ENCODE measurements around the gene GADD45GIP1.
"Not testable (repeated sequence)": the region's sequence is repeated elsewhere in the genome, so short reads cannot be mapped to it uniquely, and the experiment has no call there.

GADD45GIP1 gene

DNA sequence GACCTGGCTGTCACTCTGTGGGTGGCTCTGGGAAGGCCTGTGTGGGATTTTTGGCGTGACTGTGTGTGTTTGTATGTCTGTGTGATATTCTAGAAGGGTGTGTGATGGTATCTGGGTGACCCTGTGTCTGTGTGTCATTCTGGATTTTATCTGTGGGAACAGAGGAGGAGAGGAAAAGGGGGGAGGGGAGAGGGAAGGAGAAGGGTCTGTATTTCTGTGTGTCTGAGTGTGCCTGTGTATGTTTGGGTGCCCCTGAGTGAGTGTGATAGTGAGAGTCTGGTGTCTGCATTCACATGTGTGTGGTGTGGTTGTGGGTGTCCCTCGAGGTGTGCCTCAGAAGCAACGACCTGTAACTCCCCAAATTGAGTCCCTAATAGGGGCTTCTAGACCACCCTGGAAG is 30.2 kb upstream of the GADD45GIP1 start:
- H3K27ac ChIP-seq (ENCODE audit: low read depth, low read length) = no peak overlapping the region
- H2AFZ ChIP-seq (ENCODE audit: low read length, unreplicated experiment) = no peak overlapping the region
- no peaks in the 10 kb centered on the region for H3K4me1 ChIP-seq (ENCODE audit: control insufficient read depth, insufficient read depth, low read length, unreplicated experiment)
- H3K4me3 ChIP-seq (ENCODE audit: low read depth, low read length) = no peak overlapping the region
- H3K79me2 ChIP-seq (ENCODE audit: control insufficient read depth, insufficient read depth, low read length, unreplicated experiment) = no peaks in the 10 kb centered on the region
- no peaks in the 10 kb centered on the region for H3K27me3 ChIP-seq (ENCODE audit: insufficient read depth, low read length)
- H3K36me3 ChIP-seq (ENCODE audit: insufficient read depth, low read length) = no peaks in the 10 kb centered on the region

DNA sequence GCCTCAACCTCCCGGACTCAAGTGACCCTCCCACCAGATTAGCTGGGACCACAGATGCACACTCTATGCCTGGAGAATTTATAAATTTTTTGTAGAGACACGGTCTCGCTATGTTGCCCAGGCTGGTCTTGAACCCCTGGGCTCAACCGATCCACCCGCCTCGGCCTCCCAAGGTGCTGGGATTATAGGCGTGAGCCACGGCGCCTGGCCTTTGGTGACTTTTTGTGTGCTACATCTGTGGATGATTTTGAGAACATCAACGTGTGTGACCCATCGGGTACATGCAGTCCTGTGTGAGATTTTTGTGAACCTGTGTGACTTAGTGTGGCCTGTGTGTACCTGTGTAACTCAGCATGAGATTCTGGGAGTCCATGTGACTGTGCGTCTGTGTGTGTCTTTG is 29.7 kb upstream of the GADD45GIP1 start:
- H3K27ac ChIP-seq (ENCODE audit: low read depth, low read length) = no peak overlapping the region
- no peaks in the 10 kb centered on the region for H3K27me3 ChIP-seq (ENCODE audit: insufficient read depth, low read length)
- no peaks in the 10 kb centered on the region for H3K79me2 ChIP-seq (ENCODE audit: control insufficient read depth, insufficient read depth, low read length, unreplicated experiment)
- no peaks in the 10 kb centered on the region for H3K36me3 ChIP-seq (ENCODE audit: insufficient read depth, low read length)
- H3K4me3 ChIP-seq (ENCODE audit: low read depth, low read length) = no peak overlapping the region
- no peaks in the 10 kb centered on the region for H3K4me1 ChIP-seq (ENCODE audit: control insufficient read depth, insufficient read depth, low read length, unreplicated experiment)
- H2AFZ ChIP-seq (ENCODE audit: low read length, unreplicated experiment) = no peak overlapping the region

DNA sequence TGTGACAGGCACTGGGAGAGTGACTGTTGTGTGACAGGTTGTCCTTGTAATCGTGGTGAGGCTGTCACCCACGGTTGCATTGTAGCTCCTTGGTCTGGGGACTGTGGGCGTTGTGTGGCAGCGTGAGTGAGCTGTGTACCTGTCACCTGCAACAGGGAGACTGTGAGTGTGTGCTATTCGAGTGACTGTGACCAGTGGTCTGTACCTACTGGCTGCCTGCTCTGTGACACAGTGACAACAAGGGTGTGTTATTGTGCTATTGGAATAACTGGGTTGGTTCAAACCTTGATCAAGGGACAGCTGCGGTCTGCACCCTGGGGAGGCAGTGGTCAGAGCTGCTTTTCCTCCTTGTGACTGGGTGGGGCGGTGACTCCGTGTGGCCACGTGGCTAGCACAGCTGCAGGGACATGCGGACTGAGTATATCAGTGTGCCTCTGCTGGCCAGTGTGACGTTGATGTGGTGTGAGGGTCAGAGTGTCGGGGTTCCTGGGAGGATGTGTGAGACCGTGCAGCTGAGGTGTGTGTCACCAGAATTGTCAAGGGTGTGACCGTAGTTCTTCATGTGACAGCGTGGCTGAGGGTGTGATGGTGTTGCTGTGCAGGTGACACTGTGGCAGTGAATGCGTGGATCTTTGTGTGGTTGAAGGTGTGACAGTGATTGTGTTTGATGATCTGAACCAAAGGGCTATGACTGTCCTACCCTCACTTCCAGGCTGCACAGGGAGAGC is 28.2 kb upstream of the GADD45GIP1 start:
- Histone ChIP-seq H3K36me3 (ENCODE audit: insufficient read depth, low read length) (no peaks in the 10 kb centered on the region), H2AFZ (ENCODE audit: low read length, unreplicated experiment) (no peak overlapping the region), H3K4me1 (ENCODE audit: control insufficient read depth, insufficient read depth, low read length, unreplicated experiment) (no peaks in the 10 kb centered on the region), H3K4me3 (ENCODE audit: low read depth, low read length) (no peak overlapping the region), H3K79me2 (ENCODE audit: control insufficient read depth, insufficient read depth, low read length, unreplicated experiment) (no peaks in the 10 kb centered on the region), H3K27me3 (ENCODE audit: insufficient read depth, low read length) (no peaks in the 10 kb centered on the region), H3K27ac (ENCODE audit: low read depth, low read length) (no peak overlapping the region)

GRCh38 chr19:12984683-12985048 is 27.6 kb upstream of the GADD45GIP1 start:
- Histone ChIP-seq H2AFZ (ENCODE audit: low read length, unreplicated experiment) (no peak overlapping the region), H3K36me3 (ENCODE audit: insufficient read depth, low read length) (no peaks in the 10 kb centered on the region), H3K79me2 (ENCODE audit: control insufficient read depth, insufficient read depth, low read length, unreplicated experiment) (no peaks in the 10 kb centered on the region), H3K27ac (ENCODE audit: low read depth, low read length) (no peak overlapping the region), H3K4me3 (ENCODE audit: low read depth, low read length) (no peak overlapping the region), H3K27me3 (ENCODE audit: insufficient read depth, low read length) (no peaks in the 10 kb centered on the region), H3K4me1 (ENCODE audit: control insufficient read depth, insufficient read depth, low read length, unreplicated experiment) (no peaks in the 10 kb centered on the region)

- Histone ChIP-seq H3K36me3 (ENCODE audit: insufficient read depth, low read length) (no peaks in the 10 kb centered on the region), H3K4me3 (ENCODE audit: low read depth, low read length) (no peak overlapping the region), H3K27ac (ENCODE audit: low read depth, low read length) (no peak overlapping the region), H2AFZ (ENCODE audit: low read length, unreplicated experiment) (no peak overlapping the region), H3K27me3 (ENCODE audit: insufficient read depth, low read length) (no peaks in the 10 kb centered on the region), H3K79me2 (ENCODE audit: control insufficient read depth, insufficient read depth, low read length, unreplicated experiment) (no peaks in the 10 kb centered on the region), H3K4me1 (ENCODE audit: control insufficient read depth, insufficient read depth, low read length, unreplicated experiment) (no peaks in the 10 kb centered on the region)
Observed at GRCh38 chr19:12984143-12984627, 27.2 kb upstream of the GADD45GIP1 start.

GRCh38 chr19:12983542-12984142 is 26.6 kb upstream of the GADD45GIP1 start:
- no peaks in the 10 kb centered on the region for H3K27me3 ChIP-seq (ENCODE audit: insufficient read depth, low read length)
- no peak overlapping the region for H3K27ac ChIP-seq (ENCODE audit: low read depth, low read length)
- no peaks in the 10 kb centered on the region for H3K4me1 ChIP-seq (ENCODE audit: control insufficient read depth, insufficient read depth, low read length, unreplicated experiment)
- H3K36me3 ChIP-seq (ENCODE audit: insufficient read depth, low read length) = no peaks in the 10 kb centered on the region
- H3K4me3 ChIP-seq (ENCODE audit: low read depth, low read length) = peak overlapping the region; percentile 67
- no peaks in the 10 kb centered on the region for H3K79me2 ChIP-seq (ENCODE audit: control insufficient read depth, insufficient read depth, low read length, unreplicated experiment)
- H2AFZ ChIP-seq (ENCODE audit: low read length, unreplicated experiment) = peak overlapping the region; percentile 62

GRCh38 chr19:12983091-12983490 is 26.1 kb upstream of the GADD45GIP1 start:
- H3K79me2 ChIP-seq (ENCODE audit: control insufficient read depth, insufficient read depth, low read length, unreplicated experiment) = no peaks in the 10 kb centered on the region
- no peaks in the 10 kb centered on the region for H3K4me1 ChIP-seq (ENCODE audit: control insufficient read depth, insufficient read depth, low read length, unreplicated experiment)
- peak overlapping the region; percentile 67 for H3K4me3 ChIP-seq (ENCODE audit: low read depth, low read length)
- peak overlapping the region; percentile 62 for H2AFZ ChIP-seq (ENCODE audit: low read length, unreplicated experiment)
- no peaks in the 10 kb centered on the region for H3K36me3 ChIP-seq (ENCODE audit: insufficient read depth, low read length)
- no peak overlapping the region for H3K27ac ChIP-seq (ENCODE audit: low read depth, low read length)
- H3K27me3 ChIP-seq (ENCODE audit: insufficient read depth, low read length) = no peaks in the 10 kb centered on the region

DNA sequence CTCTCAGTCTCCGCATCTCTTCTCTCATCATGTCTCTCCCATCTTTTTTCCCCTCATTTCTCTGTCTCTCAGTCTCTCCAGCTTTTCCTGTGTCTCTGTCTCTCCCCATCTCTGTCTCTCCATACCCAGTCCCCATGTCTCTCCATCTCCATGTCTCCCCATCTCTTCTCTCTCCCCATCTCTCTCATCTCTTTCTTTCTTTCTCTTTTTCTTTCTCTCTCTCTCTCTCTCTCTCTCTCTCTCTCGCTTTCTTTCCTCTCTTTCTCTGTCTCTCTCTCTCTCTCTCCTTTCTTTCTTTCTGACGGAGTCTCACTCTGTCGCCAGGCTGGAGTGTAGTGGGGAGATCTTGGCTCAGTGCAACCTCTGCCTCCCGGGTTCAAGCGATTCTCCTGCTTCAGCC is 25.6 kb upstream of the GADD45GIP1 start:
- no peaks in the 10 kb centered on the region for H3K79me2 ChIP-seq (ENCODE audit: control insufficient read depth, insufficient read depth, low read length, unreplicated experiment)
- H3K4me1 ChIP-seq (ENCODE audit: control insufficient read depth, insufficient read depth, low read length, unreplicated experiment) = no peaks in the 10 kb centered on the region
- H3K27ac ChIP-seq (ENCODE audit: low read depth, low read length) = no peak overlapping the region
- no peak overlapping the region for H3K4me3 ChIP-seq (ENCODE audit: low read depth, low read length)
- H2AFZ ChIP-seq (ENCODE audit: low read length, unreplicated experiment) = no peak overlapping the region
- H3K36me3 ChIP-seq (ENCODE audit: insufficient read depth, low read length) = no peaks in the 10 kb centered on the region
- H3K27me3 ChIP-seq (ENCODE audit: insufficient read depth, low read length) = no peaks in the 10 kb centered on the region

DNA sequence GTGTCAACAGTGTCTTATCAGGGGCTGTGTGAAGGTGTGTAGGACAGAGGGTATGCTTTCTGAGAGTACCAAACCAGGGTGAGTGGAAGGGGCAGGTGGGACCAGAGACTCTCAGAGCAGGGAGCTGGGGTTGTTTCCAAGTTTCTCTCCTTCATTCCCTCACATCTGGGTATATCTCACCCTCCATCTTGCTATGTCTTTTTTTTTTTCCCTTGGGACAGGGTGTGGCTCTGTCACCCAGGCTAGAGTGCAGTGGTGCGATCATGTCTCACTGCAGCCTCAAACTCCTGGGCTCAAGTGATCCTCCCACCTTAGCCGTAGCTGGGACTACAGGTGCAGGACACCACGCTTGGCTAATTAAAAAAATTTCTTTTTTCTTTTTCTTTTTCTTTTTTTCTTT is 23.0 kb upstream of the GADD45GIP1 start:
- H3K27me3 ChIP-seq (ENCODE audit: insufficient read depth, low read length) = no peaks in the 10 kb centered on the region
- no peaks in the 10 kb centered on the region for H3K36me3 ChIP-seq (ENCODE audit: insufficient read depth, low read length)
- no peaks in the 10 kb centered on the region for H3K4me1 ChIP-seq (ENCODE audit: control insufficient read depth, insufficient read depth, low read length, unreplicated experiment)
- no peak overlapping the region for H3K27ac ChIP-seq (ENCODE audit: low read depth, low read length)
- no peak overlapping the region for H3K4me3 ChIP-seq (ENCODE audit: low read depth, low read length)
- no peak overlapping the region for H2AFZ ChIP-seq (ENCODE audit: low read length, unreplicated experiment)
- H3K79me2 ChIP-seq (ENCODE audit: control insufficient read depth, insufficient read depth, low read length, unreplicated experiment) = no peaks in the 10 kb centered on the region

GRCh38 chr19:12976109-12976508 is 19.1 kb upstream of the GADD45GIP1 start:
- not testable (repeated sequence) for H3K4me1 ChIP-seq (ENCODE audit: control insufficient read depth, insufficient read depth, low read length, unreplicated experiment); H3K36me3 ChIP-seq (ENCODE audit: insufficient read depth, low read length); H2AFZ ChIP-seq (ENCODE audit: low read length, unreplicated experiment); H3K79me2 ChIP-seq (ENCODE audit: control insufficient read depth, insufficient read depth, low read length, unreplicated experiment); H3K27ac ChIP-seq (ENCODE audit: low read depth, low read length); H3K27me3 ChIP-seq (ENCODE audit: insufficient read depth, low read length); H3K4me3 ChIP-seq (ENCODE audit: low read depth, low read length)

GRCh38 chr19:12975221-12975741 is 18.3 kb upstream of the GADD45GIP1 start:
- H3K79me2 ChIP-seq (ENCODE audit: control insufficient read depth, insufficient read depth, low read length, unreplicated experiment) = no peaks in the 10 kb centered on the region
- no peak overlapping the region for H3K27ac ChIP-seq (ENCODE audit: low read depth, low read length)
- no peaks in the 10 kb centered on the region for H3K36me3 ChIP-seq (ENCODE audit: insufficient read depth, low read length)
- no peaks in the 10 kb centered on the region for H3K27me3 ChIP-seq (ENCODE audit: insufficient read depth, low read length)
- no peaks in the 10 kb centered on the region for H3K4me1 ChIP-seq (ENCODE audit: control insufficient read depth, insufficient read depth, low read length, unreplicated experiment)
- no peak overlapping the region for H2AFZ ChIP-seq (ENCODE audit: low read length, unreplicated experiment)
- H3K4me3 ChIP-seq (ENCODE audit: low read depth, low read length) = no peak overlapping the region
